ENCODE measurements around the gene EEF2KMT. TPM values are rescaled to one million over a fixed set of nuclear protein-coding genes. Genes with fewer than 3 reads are reported as not detected.
A peak's percentile ranks its signal among the peaks of the same experiment; 100 is the strongest.

The EEF2KMT gene
- total and polyA plus RNA-seq, 2 of the 13 experiments (the other 11 are each of a cell fraction or from before 2014, with no cell fraction given): 10.7 to 26.9 TPM

DNA sequence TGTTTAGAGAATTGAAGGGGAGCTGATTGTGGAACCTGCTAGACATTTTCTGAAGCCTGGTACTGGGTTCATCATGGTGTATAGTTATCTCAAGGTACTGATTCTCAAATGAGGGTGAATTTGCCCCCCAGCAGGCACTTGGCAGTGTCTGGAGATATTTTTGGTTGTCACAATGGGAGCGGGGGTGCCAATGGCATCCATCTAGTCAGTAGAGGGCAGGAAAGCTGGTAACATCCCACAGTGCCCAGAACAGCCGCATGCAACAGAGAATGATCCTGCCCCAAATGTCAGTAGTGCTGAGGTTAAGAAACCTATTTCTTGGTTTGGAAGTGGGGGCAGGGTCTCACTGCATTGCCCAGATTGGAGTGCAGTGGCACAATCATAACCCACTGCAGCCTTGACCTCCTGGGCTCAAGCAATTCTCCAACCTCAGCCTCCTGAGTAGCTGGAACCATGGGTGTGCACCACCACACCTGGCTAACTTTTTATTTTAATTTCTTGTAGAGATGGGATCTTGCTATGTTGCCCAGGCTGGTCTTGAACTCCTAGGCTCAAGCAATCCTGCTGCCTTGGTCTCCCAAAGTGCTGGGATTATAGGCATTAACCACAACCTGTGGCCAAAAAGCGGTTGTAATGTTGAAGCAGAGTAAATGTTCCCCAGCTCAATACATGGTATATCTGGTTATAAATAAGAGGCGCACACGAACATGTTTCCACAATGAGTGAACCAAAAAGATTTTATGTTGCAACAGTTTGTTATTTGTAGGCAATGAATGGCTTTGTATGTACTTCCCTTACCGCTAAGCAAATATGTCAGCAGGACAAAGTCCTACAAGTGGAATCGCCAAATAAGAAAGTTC is 46.4 kb upstream of the EEF2KMT start (continued):
- TF ChIP-seq NAIF1 (CRISPR knock-in tag; IDR thresholded peaks at IDR 0.05; ENCODE audit: borderline replicate concordance) (peak; percentile 87; the same call in 1 of the 2 replicates), CBX2 (IDR thresholded peaks at IDR 0.05; ENCODE audit: low read depth, low read length) (no peak), CBX2 (CRISPR knock-in tag; IDR thresholded peaks at IDR 0.05; ENCODE audit: low read depth) (no peak), NR2F6 (IDR thresholded peaks at IDR 0.05) (peak; percentile 71), NR2F6 (CRISPR knock-in tag; IDR thresholded peaks at IDR 0.05) (peak; percentile 78), ZNF558 (CRISPR knock-in tag; IDR thresholded peaks at IDR 0.05; ENCODE audit: borderline replicate concordance) (no peak), ZFP41 (CRISPR knock-in tag; IDR thresholded peaks at IDR 0.05; ENCODE audit: borderline replicate concordance) (no peak), ZNF879 (CRISPR knock-in tag; IDR thresholded peaks at IDR 0.05) (no peak), ZNF282 (IDR thresholded peaks at IDR 0.05; ENCODE audit: partially characterized antibody) (no peak), ZNF253 (CRISPR knock-in tag; IDR thresholded peaks at IDR 0.05; ENCODE audit: borderline replicate concordance) (no peak), HMG20A (CRISPR knock-in tag; IDR thresholded peaks at IDR 0.05; ENCODE audit: borderline replicate concordance) (peak; percentile 99), CAMTA2 (CRISPR knock-in tag; IDR thresholded peaks at IDR 0.05; ENCODE audit: borderline replicate concordance) (no peak), ZNF790 (CRISPR knock-in tag; IDR thresholded peaks at IDR 0.05; ENCODE audit: borderline replicate concordance) (no peak), PHF8 (CRISPR knock-in tag; IDR thresholded peaks at IDR 0.05) (no peak), GABPB1 (CRISPR knock-in tag; IDR thresholded peaks at IDR 0.05) (no peak)
- TF ChIP-seq, protein P1, sequence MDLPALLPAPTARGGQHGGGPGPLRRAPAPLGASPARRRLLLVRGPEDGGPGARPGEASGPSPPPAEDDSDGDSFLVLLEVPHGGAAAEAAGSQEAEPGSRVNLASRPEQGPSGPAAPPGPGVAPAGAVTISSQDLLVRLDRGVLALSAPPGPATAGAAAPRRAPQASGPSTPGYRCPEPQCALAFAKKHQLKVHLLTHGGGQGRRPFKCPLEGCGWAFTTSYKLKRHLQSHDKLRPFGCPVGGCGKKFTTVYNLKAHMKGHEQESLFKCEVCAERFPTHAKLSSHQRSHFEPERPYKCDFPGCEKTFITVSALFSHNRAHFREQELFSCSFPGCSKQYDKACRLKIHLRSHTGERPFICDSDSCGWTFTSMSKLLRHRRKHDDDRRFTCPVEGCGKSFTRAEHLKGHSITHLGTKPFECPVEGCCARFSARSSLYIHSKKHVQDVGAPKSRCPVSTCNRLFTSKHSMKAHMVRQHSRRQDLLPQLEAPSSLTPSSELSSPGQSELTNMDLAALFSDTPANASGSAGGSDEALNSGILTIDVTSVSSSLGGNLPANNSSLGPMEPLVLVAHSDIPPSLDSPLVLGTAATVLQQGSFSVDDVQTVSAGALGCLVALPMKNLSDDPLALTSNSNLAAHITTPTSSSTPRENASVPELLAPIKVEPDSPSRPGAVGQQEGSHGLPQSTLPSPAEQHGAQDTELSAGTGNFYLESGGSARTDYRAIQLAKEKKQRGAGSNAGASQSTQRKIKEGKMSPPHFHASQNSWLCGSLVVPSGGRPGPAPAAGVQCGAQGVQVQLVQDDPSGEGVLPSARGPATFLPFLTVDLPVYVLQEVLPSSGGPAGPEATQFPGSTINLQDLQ (CRISPR knock-in tag; IDR thresholded peaks at IDR 0.05): no peak
- TF ChIP-seq, protein P2, sequence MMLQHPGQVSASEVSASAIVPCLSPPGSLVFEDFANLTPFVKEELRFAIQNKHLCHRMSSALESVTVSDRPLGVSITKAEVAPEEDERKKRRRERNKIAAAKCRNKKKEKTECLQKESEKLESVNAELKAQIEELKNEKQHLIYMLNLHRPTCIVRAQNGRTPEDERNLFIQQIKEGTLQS (CRISPR knock-in tag; IDR thresholded peaks at IDR 0.05): no peak
- TF ChIP-seq, protein P3, sequence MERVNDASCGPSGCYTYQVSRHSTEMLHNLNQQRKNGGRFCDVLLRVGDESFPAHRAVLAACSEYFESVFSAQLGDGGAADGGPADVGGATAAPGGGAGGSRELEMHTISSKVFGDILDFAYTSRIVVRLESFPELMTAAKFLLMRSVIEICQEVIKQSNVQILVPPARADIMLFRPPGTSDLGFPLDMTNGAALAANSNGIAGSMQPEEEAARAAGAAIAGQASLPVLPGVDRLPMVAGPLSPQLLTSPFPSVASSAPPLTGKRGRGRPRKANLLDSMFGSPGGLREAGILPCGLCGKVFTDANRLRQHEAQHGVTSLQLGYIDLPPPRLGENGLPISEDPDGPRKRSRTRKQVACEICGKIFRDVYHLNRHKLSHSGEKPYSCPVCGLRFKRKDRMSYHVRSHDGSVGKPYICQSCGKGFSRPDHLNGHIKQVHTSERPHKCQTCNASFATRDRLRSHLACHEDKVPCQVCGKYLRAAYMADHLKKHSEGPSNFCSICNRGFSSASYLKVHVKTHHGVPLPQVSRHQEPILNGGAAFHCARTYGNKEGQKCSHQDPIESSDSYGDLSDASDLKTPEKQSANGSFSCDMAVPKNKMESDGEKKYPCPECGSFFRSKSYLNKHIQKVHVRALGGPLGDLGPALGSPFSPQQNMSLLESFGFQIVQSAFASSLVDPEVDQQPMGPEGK (CRISPR knock-in tag; IDR thresholded peaks at IDR 0.05): peak; percentile 48; the same call in 1 of the 2 replicates
- TF ChIP-seq, protein P4, sequence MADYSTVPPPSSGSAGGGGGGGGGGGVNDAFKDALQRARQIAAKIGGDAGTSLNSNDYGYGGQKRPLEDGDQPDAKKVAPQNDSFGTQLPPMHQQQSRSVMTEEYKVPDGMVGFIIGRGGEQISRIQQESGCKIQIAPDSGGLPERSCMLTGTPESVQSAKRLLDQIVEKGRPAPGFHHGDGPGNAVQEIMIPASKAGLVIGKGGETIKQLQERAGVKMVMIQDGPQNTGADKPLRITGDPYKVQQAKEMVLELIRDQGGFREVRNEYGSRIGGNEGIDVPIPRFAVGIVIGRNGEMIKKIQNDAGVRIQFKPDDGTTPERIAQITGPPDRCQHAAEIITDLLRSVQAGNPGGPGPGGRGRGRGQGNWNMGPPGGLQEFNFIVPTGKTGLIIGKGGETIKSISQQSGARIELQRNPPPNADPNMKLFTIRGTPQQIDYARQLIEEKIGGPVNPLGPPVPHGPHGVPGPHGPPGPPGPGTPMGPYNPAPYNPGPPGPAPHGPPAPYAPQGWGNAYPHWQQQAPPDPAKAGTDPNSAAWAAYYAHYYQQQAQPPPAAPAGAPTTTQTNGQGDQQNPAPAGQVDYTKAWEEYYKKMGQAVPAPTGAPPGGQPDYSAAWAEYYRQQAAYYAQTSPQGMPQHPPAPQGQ (CRISPR knock-in tag; IDR thresholded peaks at IDR 0.05; ENCODE audit: borderline replicate concordance): no peak
